Liver (tissue), 9 donors: ENCODE measurements around the gene DRAP1. TPM values are rescaled to one million over a fixed set of nuclear protein-coding genes. Genes with fewer than 3 reads are reported as not detected.

Source experiments
- DNase-seq: peaks from one replicate; pipeline ENCODE4 v3.0.0-alpha.2; 2017; ENCODE audit warnings: low spot score
- H3K27ac ChIP-seq, 2 donors: one replicate each; pipeline ENCODE4 v1.7.0; 2013; ENCODE audit warnings: inconsistent platforms in 2 of 2, low read length in 2 of 2, control low read depth in 1 of 2, low read depth in 1 of 2, mild to moderate bottlenecking in 1 of 2
- H3K27me3 ChIP-seq, 4 donors: one replicate each; pipeline versions ENCODE4 v1.6.1 to v1.7.0; 2013; ENCODE audit warnings: low read length in 3 of 4, inconsistent platforms in 1 of 4, mild to moderate bottlenecking in 1 of 4, moderate library complexity in 1 of 4; ENCODE audit not compliant: control insufficient read depth in 4 of 4, insufficient read depth in 4 of 4
- H3K36me3 ChIP-seq, 4 donors: one replicate each; pipeline versions ENCODE4 v1.6.1 to v1.7.0; 2013; ENCODE audit warnings: low read length in 3 of 4, mild to moderate bottlenecking in 3 of 4, low read depth in 1 of 4, moderate library complexity in 1 of 4; ENCODE audit not compliant: control insufficient read depth in 4 of 4, insufficient read depth in 3 of 4
- H3K4me1 ChIP-seq, 4 donors: one replicate each; pipeline versions ENCODE4 v1.6.1 to v1.7.0; 2013; ENCODE audit warnings: low read length in 3 of 4, mild to moderate bottlenecking in 3 of 4, moderate library complexity in 1 of 4; ENCODE audit not compliant: control insufficient read depth in 4 of 4, insufficient read depth in 4 of 4
- H3K4me3 ChIP-seq, 3 donors: one replicate each; pipeline versions ENCODE4 v1.6.1 to v1.7.0; 2013; ENCODE audit warnings: low read length in 3 of 3, control low read depth in 1 of 3, low read depth in 1 of 3, mild to moderate bottlenecking in 1 of 3
- H3K9ac ChIP-seq, 2 donors: one replicate each; pipeline ENCODE4 v1.7.0; 2013; ENCODE audit warnings: low read length in 2 of 2, mild to moderate bottlenecking in 2 of 2, moderate library complexity in 2 of 2, control low read depth in 1 of 2, low read depth in 1 of 2
- H3K9me3 ChIP-seq, 4 donors: one replicate each; pipeline versions ENCODE4 v1.6.1 to v1.7.0; 2013; ENCODE audit warnings: low read length in 3 of 4; ENCODE audit not compliant: control insufficient read depth in 4 of 4
- FOXA1 ChIP-seq: IDR thresholded peaks from 2 replicates; pipeline ENCODE4 v1.6.1; 2016; ENCODE audit warnings: antibody characterized with exemption
- JUND ChIP-seq, 2 donors: IDR thresholded peaks; 2 replicates each; pipeline ENCODE4 v1.6.1; 2016; ENCODE audit warnings: antibody characterized with exemption in 2 of 2
- NR2F2 ChIP-seq: IDR thresholded peaks from 2 replicates; pipeline ENCODE4 v1.6.1; 2016; ENCODE audit warnings: antibody characterized with exemption
- WGBS: extraction: QIAGEN DNeasy Blood & Tissue Kit; methylation state at CpG from one replicate; pipeline ENCODE4 v1.1.7; 2013; 5-methylcytosine and 5-hydroxymethylcytosine counted together
- polyA plus RNA-seq, 2 donors: library from polyadenylated mRNA; stranded (reverse) in 1 of 2; unstranded in 1 of 2; fragments of 200-250 nt in 1 of 2; fragments of >200 nt in 1 of 2; fragmentation: Nextera tagmentation in 1 of 2; extraction: Ambion mirVana in 1 of 2; gene quantifications; one replicate each; pipeline versions ENCODE4 v1.2.1 to v1.2.3, GENCODE V29; 2013 to 2015
- total RNA-seq, 2 donors: library from RNA; depleted of rRNA; stranded (reverse); fragments of >200 nt; gene quantifications; one replicate each; pipeline ENCODE4 v1.2.3, GENCODE V29; 2014
- donor health status: healthy.
- donor health status: healthy.
- donor health status: healthy.
- donor health status: healthy.
- donor health status: healthy.

Gene DRAP1
- total and polyA plus RNA-seq, 4 donors, result 18.1 to 57.3 (median 42.3) TPM

DNA sequence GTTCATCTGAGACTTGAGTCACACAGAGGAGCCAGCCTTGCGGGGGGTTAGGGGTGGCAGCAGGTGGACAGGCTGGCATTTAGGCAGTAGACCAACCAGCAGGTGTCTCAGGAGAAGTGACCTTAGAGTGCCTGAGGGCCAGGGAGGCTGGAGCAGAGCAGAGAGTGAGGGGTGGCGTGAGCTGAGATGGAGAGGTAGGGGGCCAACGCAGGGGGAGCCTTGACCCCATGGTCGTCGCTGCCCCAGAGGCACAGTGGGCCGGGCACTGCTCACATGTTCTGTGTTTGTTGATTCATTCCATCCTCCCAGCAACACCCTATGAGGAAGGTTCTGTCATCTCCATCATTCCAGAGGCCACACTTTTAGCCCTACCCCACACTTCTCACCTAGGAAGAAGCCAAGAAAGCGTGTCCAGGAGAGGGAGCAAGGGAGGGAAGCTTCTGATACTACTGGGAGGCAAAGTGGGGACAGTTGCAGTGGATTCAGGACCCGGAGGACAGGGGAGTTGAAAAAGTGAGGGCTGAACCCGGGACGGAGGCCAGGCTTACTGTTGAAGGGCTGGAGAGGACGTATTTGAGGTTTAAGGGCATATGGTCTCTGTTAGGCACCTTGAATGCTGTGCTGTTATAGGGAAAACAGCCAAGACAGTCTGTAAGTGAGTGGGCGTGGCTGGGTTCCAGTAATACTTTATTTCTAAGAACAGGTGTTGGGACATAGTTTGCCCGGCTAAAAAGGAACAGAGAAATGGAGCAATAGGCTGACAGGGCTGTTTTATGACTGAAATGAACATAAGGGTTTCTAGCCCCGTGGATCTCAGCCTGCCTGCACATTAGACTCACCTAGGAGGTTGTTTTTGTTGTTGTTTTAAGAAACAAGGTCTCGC is 49.6 kb downstream of the DRAP1 start:
- H3K36me3 ChIP-seq, result peaks cover 20 to 67% (median 36%) of the 10 kb centered on the region in 4 donors
- no peak for DNase-seq
- H3K4me1 ChIP-seq, result peaks cover 0 to 1% (median 0%) of the 10 kb centered on the region in 4 donors
- no peaks in the 10 kb centered on the region for H3K9me3 ChIP-seq
- H3K4me3 ChIP-seq, result no peak overlapping the region
- no peak overlapping the region for H3K27ac ChIP-seq
- no peak for TF ChIP-seq FOXA1
- TF ChIP-seq NR2F2, result no peak
- TF ChIP-seq JUND (IDR thresholded peaks at IDR 0.05), result no peak
- WGBS, result 86% methylated on average over 15 of the region's 15 CpGs
- no peaks in the 10 kb centered on the region for H3K27me3 ChIP-seq
- H3K9ac ChIP-seq, result no peak overlapping the region

Other genes starting within 250 kb of the DRAP1 start
- 10 to 100 TPM; 16.1 to 20.7 TPM for gene KAT5, start 207.2 kb upstream of the DRAP1 start, total RNA-seq
- 10 to 100 TPM; 15.5 to 22.9 TPM for gene KAT5, start 207.2 kb upstream of the DRAP1 start, polyA plus RNA-seq
- 10 to 100 TPM; 20.5 to 32.4 TPM for gene RNASEH2C, start 198.6 kb upstream of the DRAP1 start, total RNA-seq
- 10 to 100 TPM; 45.7 to 72.1 TPM for gene RNASEH2C, start 198.6 kb upstream of the DRAP1 start, polyA plus RNA-seq
- 10 to 100 TPM in 1 of 2 donors, 1 to 10 TPM in 1; 4.7 to 10.8 TPM for gene AP5B1, start 138.4 kb upstream of the DRAP1 start, total RNA-seq
- gene AP5B1, start 138.4 kb upstream of the DRAP1 start, polyA plus RNA-seq, result 1 to 10 TPM; 2.0 to 5.2 TPM
- gene OVOL1, start 132.4 kb upstream of the DRAP1 start, total RNA-seq, result under 1 TPM in 1 of 2 donors, not detected in 1; 0.05 TPM
- gene OVOL1, start 132.4 kb upstream of the DRAP1 start, polyA plus RNA-seq, result not detected
- gene SNX32, start 85.5 kb upstream of the DRAP1 start, total RNA-seq, result under 1 TPM; under 0.01 to 0.09 TPM
- gene SNX32, start 85.5 kb upstream of the DRAP1 start, polyA plus RNA-seq, result under 1 TPM; 0.02 to 0.38 TPM
- 100 to 1,000 TPM; 184 to 186 TPM for gene CFL1, start 61.2 kb upstream of the DRAP1 start, total RNA-seq
- 100 to 1,000 TPM; 377 to 498 TPM for gene CFL1, start 61.2 kb upstream of the DRAP1 start, polyA plus RNA-seq
- 10 to 100 TPM; 20.2 to 24.7 TPM for gene MUS81, start 59.0 kb upstream of the DRAP1 start, total RNA-seq
- 10 to 100 TPM; 11.0 to 12.9 TPM for gene MUS81, start 59.0 kb upstream of the DRAP1 start, polyA plus RNA-seq
- gene EFEMP2, start 46.6 kb upstream of the DRAP1 start, total RNA-seq, result 1 to 10 TPM; 5.0 to 5.2 TPM
- 10 to 100 TPM in 1 of 2 donors, 1 to 10 TPM in 1; 5.5 to 10.7 TPM for gene EFEMP2, start 46.6 kb upstream of the DRAP1 start, polyA plus RNA-seq
- 1 to 10 TPM; 1.3 to 2.9 TPM for gene CTSW, start 39.6 kb upstream of the DRAP1 start, total RNA-seq
- gene CTSW, start 39.6 kb upstream of the DRAP1 start, polyA plus RNA-seq, result 1 to 10 TPM; 2.0 to 2.2 TPM
- gene FIBP, start 31.0 kb upstream of the DRAP1 start, total RNA-seq, result 10 to 100 TPM; 23.7 to 45.4 TPM
- gene FIBP, start 31.0 kb upstream of the DRAP1 start, polyA plus RNA-seq, result 10 to 100 TPM; 27.2 to 30.9 TPM
- 1 to 10 TPM; 6.8 to 7.0 TPM for gene CCDC85B, start 28.8 kb upstream of the DRAP1 start, total RNA-seq
- gene CCDC85B, start 28.8 kb upstream of the DRAP1 start, polyA plus RNA-seq, result 10 to 100 TPM in 1 of 2 donors, 1 to 10 TPM in 1; 4.3 to 12.6 TPM
- gene FOSL1, start 19.0 kb upstream of the DRAP1 start, total RNA-seq, result under 1 TPM in 1 of 2 donors, not detected in 1; 0.17 TPM
- under 1 TPM in 1 of 2 donors, not detected in 1; 0.20 TPM for gene FOSL1, start 19.0 kb upstream of the DRAP1 start, polyA plus RNA-seq
- 1 to 10 TPM; 4.4 to 9.9 TPM for gene C11orf68, start 364 bp upstream of the DRAP1 start, total RNA-seq
- 10 to 100 TPM; 12.6 to 15.4 TPM for gene C11orf68, start 364 bp upstream of the DRAP1 start, polyA plus RNA-seq
- gene TSGA10IP, start 26.1 kb downstream of the DRAP1 start, total RNA-seq, result not detected
- gene TSGA10IP, start 26.1 kb downstream of the DRAP1 start, polyA plus RNA-seq, result under 1 TPM in 1 of 2 donors, not detected in 1; 0.02 TPM
- gene SART1, start 42.3 kb downstream of the DRAP1 start, total RNA-seq, result 10 to 100 TPM; 15.1 to 24.3 TPM
- gene SART1, start 42.3 kb downstream of the DRAP1 start, polyA plus RNA-seq, result 10 to 100 TPM; 13.6 to 15.1 TPM
- gene EIF1AD, start 82.7 kb downstream of the DRAP1 start, total RNA-seq, result 10 to 100 TPM; 15.9 to 18.2 TPM
- gene EIF1AD, start 82.7 kb downstream of the DRAP1 start, polyA plus RNA-seq, result 10 to 100 TPM in 1 of 2 donors, 1 to 10 TPM in 1; 6.3 to 12.6 TPM
- 10 to 100 TPM; 10.7 to 11.1 TPM for gene BANF1, start 83.1 kb downstream of the DRAP1 start, total RNA-seq
- gene BANF1, start 83.1 kb downstream of the DRAP1 start, polyA plus RNA-seq, result 10 to 100 TPM; 83.0 to 100.0 TPM
- gene CST6, start 92.6 kb downstream of the DRAP1 start, total RNA-seq, result not detected
- gene CST6, start 92.6 kb downstream of the DRAP1 start, polyA plus RNA-seq, result not detected
- gene CATSPER1, start 107.1 kb downstream of the DRAP1 start, total RNA-seq, result under 1 TPM in 1 of 2 donors, not detected in 1; 0.17 TPM
- not detected for gene CATSPER1, start 107.1 kb downstream of the DRAP1 start, polyA plus RNA-seq
- not detected for gene GAL3ST3, start 129.7 kb downstream of the DRAP1 start, total RNA-seq
- gene GAL3ST3, start 129.7 kb downstream of the DRAP1 start, polyA plus RNA-seq, result not detected
- gene SF3B2, start 132.9 kb downstream of the DRAP1 start, total RNA-seq, result 10 to 100 TPM; 55.7 to 67.6 TPM
- 10 to 100 TPM; 50.5 to 58.7 TPM for gene SF3B2, start 132.9 kb downstream of the DRAP1 start, polyA plus RNA-seq
- gene PACS1, start 150.8 kb downstream of the DRAP1 start, total RNA-seq, result 1 to 10 TPM; 7.1 to 9.1 TPM
- gene PACS1, start 150.8 kb downstream of the DRAP1 start, polyA plus RNA-seq, result 1 to 10 TPM; 2.7 to 7.6 TPM